ENCODE data around the gene TRABD2B.

The TRABD2B gene

GRCh38 chr1:47978486-47978885 is 18.7 kb downstream of the TRABD2B start:
- Histone ChIP-seq H3K4me2 (ENCODE audit: insufficient read depth, low read length, poor library complexity, severe bottlenecking) (no peak overlapping the region), H2BK5ac (ENCODE audit: low read length) (no peak overlapping the region), H2BK120ac (ENCODE audit: low read depth, low read length) (no peak overlapping the region), H2BK12ac (ENCODE audit: low read length) (no peak overlapping the region), H3K18ac (ENCODE audit: low read length) (no peak overlapping the region), H3K27me3 (ENCODE audit: control insufficient read depth in 3 of 3, insufficient read depth in 3 of 3, low read depth in 1 of 3, low read length in 3 of 3) (peaks cover 0 to 2% (median 0%) of the 10 kb centered on the region in 3 experiments), H3K14ac (ENCODE audit: low read length) (no peak overlapping the region), H3K4me1 (ENCODE audit: control insufficient read depth in 2 of 2, insufficient read depth in 1 of 2, low read depth in 1 of 2, low read length in 2 of 2) (no peaks in the 10 kb centered on the region), H4K91ac (ENCODE audit: low read depth, low read length, poor library complexity) (no peak overlapping the region), H2BK15ac (ENCODE audit: low read length) (no peak overlapping the region), H3K4ac (ENCODE audit: low read length) (no peak overlapping the region), H3K27ac (replicated peaks; ENCODE audit: low read length) (no peak overlapping the region), H4K8ac (ENCODE audit: low read depth, low read length) (no peak overlapping the region), H3K36me3 (replicated peaks in 1 of 2; ENCODE audit: control insufficient read depth in 2 of 2, insufficient read depth in 2 of 2, low read length in 2 of 2) (no peaks in the 10 kb centered on the region), H3K4me3 (ENCODE audit: low read length in 2 of 2) (no peak overlapping the region), H3K9me3 (replicated peaks in 1 of 2; ENCODE audit: control insufficient read depth in 2 of 2, insufficient read depth in 1 of 2, low read depth in 1 of 2, low read length in 2 of 2) (peaks cover 0 to 2% of the 10 kb centered on the region in 2 donors), H2AK5ac (ENCODE audit: low read depth, low read length) (no peak overlapping the region), H3K9ac (ENCODE audit: low read depth, low read length, poor library complexity) (no peak overlapping the region), H3K79me1 (ENCODE audit: low read depth, low read length) (no peaks in the 10 kb centered on the region), H2AFZ (ENCODE audit: low read length) (no peak overlapping the region), H3K23ac (ENCODE audit: low read depth, low read length, poor library complexity) (no peak overlapping the region)
- DNase-seq (ENCODE audit: low spot score), result no peak
- no CpG with 5 or more reads among the region's 12 CpGs for WGBS, 2 donors (ENCODE audit: extremely low coverage in 2 of 2, insufficient read length in 2 of 2, insufficient replicate concordance in 1 of 2)

DNA sequence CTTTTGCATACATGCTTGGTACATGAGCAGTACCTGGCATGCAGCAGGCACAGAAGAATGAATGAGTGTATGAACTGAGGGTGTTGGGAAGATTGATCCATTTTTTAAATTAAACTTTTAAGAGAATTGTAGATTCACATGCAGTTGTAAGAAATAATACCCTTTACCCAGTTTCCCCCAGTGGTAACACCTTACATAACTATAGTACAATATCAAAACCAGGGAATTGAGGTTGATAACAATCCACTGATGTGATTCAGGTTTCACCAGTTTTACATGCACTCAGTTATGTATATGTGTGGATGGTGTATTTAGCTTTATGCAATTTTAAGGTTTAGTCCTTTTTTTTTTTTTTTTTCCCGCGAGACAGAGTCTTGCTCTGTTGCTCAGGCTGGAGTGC is 20.5 kb downstream of the TRABD2B start:
- Histone ChIP-seq H3K9ac (ENCODE audit: low read depth, low read length, poor library complexity) (no peak overlapping the region), H3K9me3 (replicated peaks in 1 of 2; ENCODE audit: control insufficient read depth in 2 of 2, insufficient read depth in 1 of 2, low read depth in 1 of 2, low read length in 2 of 2) (peaks cover 0 to 2% of the 10 kb centered on the region in 2 donors), H2BK12ac (ENCODE audit: low read length) (no peak overlapping the region), H3K4me2 (ENCODE audit: insufficient read depth, low read length, poor library complexity, severe bottlenecking) (no peak overlapping the region), H2AK5ac (ENCODE audit: low read depth, low read length) (no peak overlapping the region), H4K8ac (ENCODE audit: low read depth, low read length) (no peak overlapping the region), H3K27ac (replicated peaks; ENCODE audit: low read length) (no peak overlapping the region), H3K4me3 (ENCODE audit: low read length in 2 of 2) (no peak overlapping the region), H3K79me1 (ENCODE audit: low read depth, low read length) (no peaks in the 10 kb centered on the region), H3K23ac (ENCODE audit: low read depth, low read length, poor library complexity) (no peak overlapping the region), H3K14ac (ENCODE audit: low read length) (no peak overlapping the region), H3K27me3 (ENCODE audit: control insufficient read depth in 3 of 3, insufficient read depth in 3 of 3, low read depth in 1 of 3, low read length in 3 of 3) (no peaks in the 10 kb centered on the region), H3K36me3 (replicated peaks in 1 of 2; ENCODE audit: control insufficient read depth in 2 of 2, insufficient read depth in 2 of 2, low read length in 2 of 2) (no peaks in the 10 kb centered on the region), H4K91ac (ENCODE audit: low read depth, low read length, poor library complexity) (no peak overlapping the region), H2BK5ac (ENCODE audit: low read length) (no peak overlapping the region), H2BK15ac (ENCODE audit: low read length) (no peak overlapping the region), H3K4ac (ENCODE audit: low read length) (no peak overlapping the region), H3K4me1 (ENCODE audit: control insufficient read depth in 2 of 2, insufficient read depth in 1 of 2, low read depth in 1 of 2, low read length in 2 of 2) (no peaks in the 10 kb centered on the region), H2BK120ac (ENCODE audit: low read depth, low read length) (no peak overlapping the region), H3K18ac (ENCODE audit: low read length) (no peak overlapping the region), H2AFZ (ENCODE audit: low read length) (no peak overlapping the region)
- no peak for DNase-seq (ENCODE audit: low spot score)
- WGBS, 2 donors (ENCODE audit: extremely low coverage in 2 of 2, insufficient read length in 2 of 2, insufficient replicate concordance in 1 of 2), result no CpG with 5 or more reads among the region's 2 CpGs

DNA sequence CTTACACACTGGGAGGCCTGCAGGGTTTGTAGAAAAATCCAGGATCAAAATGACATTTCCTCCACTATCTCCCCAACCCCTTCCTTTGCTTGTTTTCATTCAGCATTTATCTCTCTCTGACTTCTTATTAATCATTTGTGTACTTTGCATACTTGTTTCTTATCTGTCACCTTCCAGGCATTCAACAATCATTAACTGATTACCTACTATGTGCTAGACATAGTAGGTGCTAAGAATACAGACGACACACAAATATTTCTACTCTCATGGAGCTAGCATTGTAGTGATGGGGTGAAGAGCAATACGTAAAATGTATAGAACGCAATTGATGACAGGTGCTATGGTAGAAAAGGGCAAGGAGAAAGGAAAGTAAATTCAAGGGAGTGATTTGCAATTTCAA is 20.9 kb downstream of the TRABD2B start:
- Histone ChIP-seq H3K9ac (ENCODE audit: low read depth, low read length, poor library complexity) (no peak overlapping the region), H2AFZ (ENCODE audit: low read length) (no peak overlapping the region), H2BK5ac (ENCODE audit: low read length) (no peak overlapping the region), H3K23ac (ENCODE audit: low read depth, low read length, poor library complexity) (no peak overlapping the region), H3K79me1 (ENCODE audit: low read depth, low read length) (no peaks in the 10 kb centered on the region), H4K91ac (ENCODE audit: low read depth, low read length, poor library complexity) (no peak overlapping the region), H2BK120ac (ENCODE audit: low read depth, low read length) (no peak overlapping the region), H3K4me1 (ENCODE audit: control insufficient read depth in 2 of 2, insufficient read depth in 1 of 2, low read depth in 1 of 2, low read length in 2 of 2) (no peaks in the 10 kb centered on the region), H3K4me2 (ENCODE audit: insufficient read depth, low read length, poor library complexity, severe bottlenecking) (no peak overlapping the region), H3K4me3 (ENCODE audit: low read length in 2 of 2) (no peak overlapping the region), H3K18ac (ENCODE audit: low read length) (no peak overlapping the region), H3K36me3 (replicated peaks in 1 of 2; ENCODE audit: control insufficient read depth in 2 of 2, insufficient read depth in 2 of 2, low read length in 2 of 2) (no peaks in the 10 kb centered on the region), H3K27ac (replicated peaks; ENCODE audit: low read length) (no peak overlapping the region), H2AK5ac (ENCODE audit: low read depth, low read length) (no peak overlapping the region), H2BK12ac (ENCODE audit: low read length) (no peak overlapping the region), H3K14ac (ENCODE audit: low read length) (no peak overlapping the region), H3K27me3 (ENCODE audit: control insufficient read depth in 3 of 3, insufficient read depth in 3 of 3, low read depth in 1 of 3, low read length in 3 of 3) (no peaks in the 10 kb centered on the region), H4K8ac (ENCODE audit: low read depth, low read length) (no peak overlapping the region), H2BK15ac (ENCODE audit: low read length) (no peak overlapping the region), H3K4ac (ENCODE audit: low read length) (no peak overlapping the region), H3K9me3 (replicated peaks in 1 of 2; ENCODE audit: control insufficient read depth in 2 of 2, insufficient read depth in 1 of 2, low read depth in 1 of 2, low read length in 2 of 2) (peaks cover 0 to 2% of the 10 kb centered on the region in 2 donors)
- no CpG with 5 or more reads among the region's 3 CpGs for WGBS, 2 donors (ENCODE audit: extremely low coverage in 2 of 2, insufficient read length in 2 of 2, insufficient replicate concordance in 1 of 2)
- DNase-seq (ENCODE audit: low spot score), result no peak

- Histone ChIP-seq H3K27ac (replicated peaks; ENCODE audit: low read length) (no peak overlapping the region), H4K91ac (ENCODE audit: low read depth, low read length, poor library complexity) (no peak overlapping the region), H3K23ac (ENCODE audit: low read depth, low read length, poor library complexity) (no peak overlapping the region), H2BK120ac (ENCODE audit: low read depth, low read length) (no peak overlapping the region), H3K18ac (ENCODE audit: low read length) (no peak overlapping the region), H3K14ac (ENCODE audit: low read length) (no peak overlapping the region), H2AK5ac (ENCODE audit: low read depth, low read length) (no peak overlapping the region), H3K4me3 (ENCODE audit: low read length in 2 of 2) (no peak overlapping the region), H2AFZ (ENCODE audit: low read length) (no peak overlapping the region), H3K9me3 (replicated peaks in 1 of 2; ENCODE audit: control insufficient read depth in 2 of 2, insufficient read depth in 1 of 2, low read depth in 1 of 2, low read length in 2 of 2) (peaks cover 0 to 2% of the 10 kb centered on the region in 2 donors), H3K79me1 (ENCODE audit: low read depth, low read length) (no peaks in the 10 kb centered on the region), H3K4ac (ENCODE audit: low read length) (no peak overlapping the region), H3K36me3 (replicated peaks in 1 of 2; ENCODE audit: control insufficient read depth in 2 of 2, insufficient read depth in 2 of 2, low read length in 2 of 2) (no peaks in the 10 kb centered on the region), H2BK5ac (ENCODE audit: low read length) (no peak overlapping the region), H2BK12ac (ENCODE audit: low read length) (no peak overlapping the region), H3K4me2 (ENCODE audit: insufficient read depth, low read length, poor library complexity, severe bottlenecking) (no peak overlapping the region), H3K4me1 (ENCODE audit: control insufficient read depth in 2 of 2, insufficient read depth in 1 of 2, low read depth in 1 of 2, low read length in 2 of 2) (no peaks in the 10 kb centered on the region), H3K27me3 (ENCODE audit: control insufficient read depth in 3 of 3, insufficient read depth in 3 of 3, low read depth in 1 of 3, low read length in 3 of 3) (no peaks in the 10 kb centered on the region), H4K8ac (ENCODE audit: low read depth, low read length) (no peak overlapping the region), H2BK15ac (ENCODE audit: low read length) (no peak overlapping the region), H3K9ac (ENCODE audit: low read depth, low read length, poor library complexity) (no peak overlapping the region)
- WGBS, 2 donors (ENCODE audit: extremely low coverage in 2 of 2, insufficient read length in 2 of 2, insufficient replicate concordance in 1 of 2), result no CpG with 5 or more reads among the region's 3 CpGs
- DNase-seq (ENCODE audit: low spot score), result no peak
Observed at GRCh38 chr1:47975302-47975921, 21.8 kb downstream of the TRABD2B start.

Data from neuronal stem cell (in vitro differentiated cells).